ENCODE measurements around the gene ADAMTS8.

ADAMTS8 gene

GRCh38 chr11:130452176-130452575 is 23.8 kb upstream of the ADAMTS8 start (continued):
- TF ChIP-seq PATZ1 (CRISPR knock-in tag; IDR thresholded peaks at IDR 0.05; ENCODE audit: borderline replicate concordance) (no peak), TOX (CRISPR knock-in tag; IDR thresholded peaks at IDR 0.05; ENCODE audit: borderline replicate concordance) (no peak), CSDC2 (CRISPR knock-in tag; IDR thresholded peaks at IDR 0.05) (no peak)
- TF ChIP-seq, protein P1, sequence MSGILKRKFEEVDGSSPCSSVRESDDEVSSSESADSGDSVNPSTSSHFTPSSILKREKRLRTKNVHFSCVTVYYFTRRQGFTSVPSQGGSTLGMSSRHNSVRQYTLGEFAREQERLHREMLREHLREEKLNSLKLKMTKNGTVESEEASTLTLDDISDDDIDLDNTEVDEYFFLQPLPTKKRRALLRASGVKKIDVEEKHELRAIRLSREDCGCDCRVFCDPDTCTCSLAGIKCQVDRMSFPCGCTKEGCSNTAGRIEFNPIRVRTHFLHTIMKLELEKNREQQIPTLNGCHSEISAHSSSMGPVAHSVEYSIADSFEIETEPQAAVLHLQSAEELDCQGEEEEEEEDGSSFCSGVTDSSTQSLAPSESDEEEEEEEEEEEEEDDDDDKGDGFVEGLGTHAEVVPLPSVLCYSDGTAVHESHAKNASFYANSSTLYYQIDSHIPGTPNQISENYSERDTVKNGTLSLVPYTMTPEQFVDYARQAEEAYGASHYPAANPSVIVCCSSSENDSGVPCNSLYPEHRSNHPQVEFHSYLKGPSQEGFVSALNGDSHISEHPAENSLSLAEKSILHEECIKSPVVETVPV (CRISPR knock-in tag; IDR thresholded peaks at IDR 0.05) = no peak
- TF ChIP-seq, protein P2, sequence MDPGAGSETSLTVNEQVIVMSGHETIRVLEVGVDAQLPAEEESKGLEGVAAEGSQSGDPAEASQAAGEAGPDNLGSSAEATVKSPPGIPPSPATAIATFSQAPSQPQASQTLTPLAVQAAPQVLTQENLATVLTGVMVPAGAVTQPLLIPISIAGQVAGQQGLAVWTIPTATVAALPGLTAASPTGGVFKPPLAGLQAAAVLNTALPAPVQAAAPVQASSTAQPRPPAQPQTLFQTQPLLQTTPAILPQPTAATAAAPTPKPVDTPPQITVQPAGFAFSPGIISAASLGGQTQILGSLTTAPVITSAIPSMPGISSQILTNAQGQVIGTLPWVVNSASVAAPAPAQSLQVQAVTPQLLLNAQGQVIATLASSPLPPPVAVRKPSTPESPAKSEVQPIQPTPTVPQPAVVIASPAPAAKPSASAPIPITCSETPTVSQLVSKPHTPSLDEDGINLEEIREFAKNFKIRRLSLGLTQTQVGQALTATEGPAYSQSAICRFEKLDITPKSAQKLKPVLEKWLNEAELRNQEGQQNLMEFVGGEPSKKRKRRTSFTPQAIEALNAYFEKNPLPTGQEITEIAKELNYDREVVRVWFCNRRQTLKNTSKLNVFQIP (CRISPR knock-in tag; IDR thresholded peaks at IDR 0.05; ENCODE audit: borderline replicate concordance, low read depth) = no peak

- ATAC-seq = no peak
- no peak for TF ChIP-seq RARB (CRISPR knock-in tag; IDR thresholded peaks at IDR 0.05)
- TF ChIP-seq ARNTL (CRISPR knock-in tag; IDR thresholded peaks at IDR 0.05; ENCODE audit: borderline replicate concordance, low read depth) = no peak
- no peak for TF ChIP-seq TCF4 (CRISPR knock-in tag; IDR thresholded peaks at IDR 0.05; ENCODE audit: borderline replicate concordance)
- TF ChIP-seq TOX (CRISPR knock-in tag; IDR thresholded peaks at IDR 0.05; ENCODE audit: borderline replicate concordance) = no peak
- TF ChIP-seq ZNF8 (CRISPR knock-in tag; IDR thresholded peaks at IDR 0.05) = no peak
- no peak for TF ChIP-seq TSHZ2 (CRISPR knock-in tag; IDR thresholded peaks at IDR 0.05)
- TF ChIP-seq ZNF70 (CRISPR knock-in tag; IDR thresholded peaks at IDR 0.05) = no peak
These were observed 23.0 kb upstream of the ADAMTS8 start for GRCh38 chr11:130451231-130452019.

DNA sequence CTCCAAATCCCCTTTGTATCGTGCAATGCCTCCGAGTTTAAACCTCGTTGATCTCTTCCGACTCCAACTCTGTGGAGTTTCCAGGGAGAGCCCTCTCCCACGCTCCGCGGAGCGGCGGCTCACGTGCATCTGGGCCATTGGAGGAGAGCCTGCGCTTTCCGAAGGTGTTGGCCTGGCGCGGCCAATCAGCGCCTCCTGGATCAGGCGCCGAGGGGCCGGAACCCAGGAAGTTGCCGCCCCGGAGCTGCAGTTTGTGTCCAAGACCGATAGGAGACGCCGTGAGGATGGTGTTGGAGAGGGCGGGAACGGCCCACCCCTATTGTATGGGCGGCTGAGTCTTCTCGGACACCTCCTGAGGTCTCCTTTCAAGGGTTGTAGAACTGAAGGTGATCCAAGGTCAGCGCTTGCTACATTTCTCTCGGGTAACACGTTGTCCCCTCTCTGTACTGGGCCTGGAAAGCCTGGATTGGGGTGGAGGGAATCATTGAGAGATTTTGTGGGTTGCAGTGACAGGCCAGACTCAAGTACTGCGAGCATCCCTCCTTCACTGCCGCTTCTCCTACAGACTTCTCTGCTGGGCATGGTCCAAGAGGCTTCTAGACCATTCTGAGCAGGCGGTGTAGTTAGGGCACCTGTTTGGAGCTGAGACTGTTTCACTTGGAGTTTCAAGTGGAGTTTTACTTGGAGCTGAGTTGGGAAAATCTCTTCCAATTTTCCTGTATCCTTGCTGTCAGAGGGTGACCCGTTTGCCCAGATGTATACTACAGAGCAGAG is 21.8 kb upstream of the ADAMTS8 start:
- ATAC-seq = peak; percentile 12
- TF ChIP-seq ZC3H10 (CRISPR knock-in tag; IDR thresholded peaks at IDR 0.05) (no peak), ZFP30 (CRISPR knock-in tag; IDR thresholded peaks at IDR 0.05) (no peak), ZNF565 (CRISPR knock-in tag; conservative IDR thresholded peaks at IDR 0.05; ENCODE audit: low read depth) (no peak), ZNF70 (CRISPR knock-in tag; IDR thresholded peaks at IDR 0.05) (no peak)

DNA sequence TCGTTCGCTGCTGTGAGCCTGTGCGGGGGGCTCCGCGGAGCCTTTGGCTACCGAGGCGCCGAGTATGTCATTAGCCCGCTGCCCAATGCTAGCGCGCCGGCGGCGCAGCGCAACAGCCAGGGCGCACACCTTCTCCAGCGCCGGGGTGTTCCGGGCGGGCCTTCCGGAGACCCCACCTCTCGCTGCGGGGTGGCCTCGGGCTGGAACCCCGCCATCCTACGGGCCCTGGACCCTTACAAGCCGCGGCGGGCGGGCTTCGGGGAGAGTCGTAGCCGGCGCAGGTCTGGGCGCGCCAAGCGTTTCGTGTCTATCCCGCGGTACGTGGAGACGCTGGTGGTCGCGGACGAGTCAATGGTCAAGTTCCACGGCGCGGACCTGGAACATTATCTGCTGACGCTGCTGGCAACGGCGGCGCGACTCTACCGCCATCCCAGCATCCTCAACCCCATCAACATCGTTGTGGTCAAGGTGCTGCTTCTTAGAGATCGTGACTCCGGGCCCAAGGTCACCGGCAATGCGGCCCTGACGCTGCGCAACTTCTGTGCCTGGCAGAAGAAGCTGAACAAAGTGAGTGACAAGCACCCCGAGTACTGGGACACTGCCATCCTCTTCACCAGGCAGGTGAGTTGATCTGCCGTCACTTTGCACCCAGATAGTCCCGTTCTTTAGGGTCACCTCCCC is 21.0 kb upstream of the ADAMTS8 start:
- TF ChIP-seq, protein P3, sequence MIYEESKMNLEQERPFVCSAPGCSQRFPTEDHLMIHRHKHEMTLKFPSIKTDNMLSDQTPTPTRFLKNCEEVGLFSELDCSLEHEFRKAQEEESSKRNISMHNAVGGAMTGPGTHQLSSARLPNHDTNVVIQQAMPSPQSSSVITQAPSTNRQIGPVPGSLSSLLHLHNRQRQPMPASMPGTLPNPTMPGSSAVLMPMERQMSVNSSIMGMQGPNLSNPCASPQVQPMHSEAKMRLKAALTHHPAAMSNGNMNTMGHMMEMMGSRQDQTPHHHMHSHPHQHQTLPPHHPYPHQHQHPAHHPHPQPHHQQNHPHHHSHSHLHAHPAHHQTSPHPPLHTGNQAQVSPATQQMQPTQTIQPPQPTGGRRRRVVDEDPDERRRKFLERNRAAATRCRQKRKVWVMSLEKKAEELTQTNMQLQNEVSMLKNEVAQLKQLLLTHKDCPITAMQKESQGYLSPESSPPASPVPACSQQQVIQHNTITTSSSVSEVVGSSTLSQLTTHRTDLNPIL (CRISPR knock-in tag; IDR thresholded peaks at IDR 0.05; ENCODE audit: low read depth) = no peak
- TF ChIP-seq ESRRG (CRISPR knock-in tag; IDR thresholded peaks at IDR 0.05) (no peak), BACH2 (CRISPR knock-in tag; IDR thresholded peaks at IDR 0.05; ENCODE audit: borderline replicate concordance) (no peak), PPARA (CRISPR knock-in tag; IDR thresholded peaks at IDR 0.05; ENCODE audit: borderline replicate concordance) (no peak), CSDC2 (CRISPR knock-in tag; IDR thresholded peaks at IDR 0.05) (no peak), ZFP3 (CRISPR knock-in tag; IDR thresholded peaks at IDR 0.05) (no peak), SNAI2 (CRISPR knock-in tag; IDR thresholded peaks at IDR 0.05) (no peak), ZC3H10 (CRISPR knock-in tag; IDR thresholded peaks at IDR 0.05) (no peak), ZNF565 (CRISPR knock-in tag; conservative IDR thresholded peaks at IDR 0.05; ENCODE audit: low read depth) (no peak), TCF4 (CRISPR knock-in tag; IDR thresholded peaks at IDR 0.05; ENCODE audit: borderline replicate concordance) (no peak)
- TF ChIP-seq, protein P2 (CRISPR knock-in tag; IDR thresholded peaks at IDR 0.05; ENCODE audit: borderline replicate concordance, low read depth) = no peak

More for the DNA sequence above, 21.0 kb upstream of the ADAMTS8 start:
- peak; percentile 29 for ATAC-seq
